Suprapubic skin (tissue), 3 donors: ENCODE data around the gene UGT1A6.

Experiments
- POLR2AphosphoS5 ChIP-seq, 3 donors: sonication (generic); formaldehyde crosslinking; IDR thresholded peaks; one replicate each; pipeline ENCODE4 v1.6.1; 2017; ENCODE audit warnings: antibody characterized with exemption in 3 of 3
- TF ChIP-seq, protein P1 (sequence below), 2 donors: fragments of 200-600 bp in 1 of 2; fragments of 450-650 bp in 1 of 2; sonication (generic) in 1 of 2; IDR thresholded peaks; one replicate each; pipeline ENCODE4 v1.5.1; 2016 to 2019; ENCODE audit warnings: antibody characterized with exemption in 2 of 2, mild to moderate bottlenecking in 1 of 2, moderate library complexity in 1 of 2

DNA sequence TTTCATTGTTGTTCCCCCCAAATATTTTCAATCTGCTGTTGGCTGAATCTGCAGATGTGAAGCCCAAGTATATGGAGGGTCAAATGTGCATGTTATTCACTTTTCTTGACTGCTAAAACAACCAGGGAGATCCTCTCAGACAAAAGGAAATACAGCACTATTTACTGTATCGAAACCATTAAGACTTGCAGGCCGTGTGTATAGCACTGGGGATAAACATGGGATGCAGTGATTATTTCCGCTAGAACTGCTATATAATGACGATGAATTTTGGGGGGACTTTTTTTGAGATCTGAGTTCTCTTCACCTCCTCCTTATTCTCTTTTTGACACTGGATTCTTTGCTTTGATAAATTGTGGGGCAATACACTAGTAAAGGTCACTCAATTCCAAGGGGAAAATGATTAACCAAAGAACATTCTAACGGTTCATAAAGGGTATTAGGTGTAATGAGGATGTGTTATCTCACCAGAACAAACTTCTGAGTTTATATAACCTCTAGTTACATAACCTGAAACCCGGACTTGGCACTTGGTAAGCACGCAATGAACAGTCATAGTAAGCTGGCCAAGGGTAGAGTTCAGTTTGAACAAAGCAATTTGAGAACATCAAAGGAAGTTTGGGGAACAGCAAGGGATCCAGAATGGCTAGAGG is 63.9 kb downstream of the UGT1A6 start:
- TF ChIP-seq, protein P1, sequence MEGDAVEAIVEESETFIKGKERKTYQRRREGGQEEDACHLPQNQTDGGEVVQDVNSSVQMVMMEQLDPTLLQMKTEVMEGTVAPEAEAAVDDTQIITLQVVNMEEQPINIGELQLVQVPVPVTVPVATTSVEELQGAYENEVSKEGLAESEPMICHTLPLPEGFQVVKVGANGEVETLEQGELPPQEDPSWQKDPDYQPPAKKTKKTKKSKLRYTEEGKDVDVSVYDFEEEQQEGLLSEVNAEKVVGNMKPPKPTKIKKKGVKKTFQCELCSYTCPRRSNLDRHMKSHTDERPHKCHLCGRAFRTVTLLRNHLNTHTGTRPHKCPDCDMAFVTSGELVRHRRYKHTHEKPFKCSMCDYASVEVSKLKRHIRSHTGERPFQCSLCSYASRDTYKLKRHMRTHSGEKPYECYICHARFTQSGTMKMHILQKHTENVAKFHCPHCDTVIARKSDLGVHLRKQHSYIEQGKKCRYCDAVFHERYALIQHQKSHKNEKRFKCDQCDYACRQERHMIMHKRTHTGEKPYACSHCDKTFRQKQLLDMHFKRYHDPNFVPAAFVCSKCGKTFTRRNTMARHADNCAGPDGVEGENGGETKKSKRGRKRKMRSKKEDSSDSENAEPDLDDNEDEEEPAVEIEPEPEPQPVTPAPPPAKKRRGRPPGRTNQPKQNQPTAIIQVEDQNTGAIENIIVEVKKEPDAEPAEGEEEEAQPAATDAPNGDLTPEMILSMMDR (IDR thresholded peaks at IDR 0.05), result no peak
- no peak for TF ChIP-seq POLR2AphosphoS5 (IDR thresholded peaks at IDR 0.05)
